Esophagus squamous epithelium (tissue), 4 donors: ENCODE measurements around the gene EBP.
"Not testable (repeated sequence)": the region's sequence is repeated elsewhere in the genome, so short reads cannot be mapped to it uniquely, and the experiment has no call there.

Experiments used
- POLR2A ChIP-seq, 4 donors: fragments of 450-650 bp; IDR thresholded peaks; one replicate each; pipeline ENCODE4 v1.6.1; 2017; ENCODE audit warnings: antibody characterized with exemption in 4 of 4, mild to moderate bottlenecking in 4 of 4, moderate library complexity in 3 of 4
- TF ChIP-seq, protein P1 (sequence below), 6 experiments: fragments of 450-650 bp in 4 of 6; fragments of 200-600 bp in 2 of 6; sonication (generic) in 2 of 6; IDR thresholded peaks; one replicate each; pipeline ENCODE4 v1.5.1; 2016 to 2019; ENCODE audit warnings: antibody characterized with exemption in 6 of 6, mild to moderate bottlenecking in 4 of 6, moderate library complexity in 4 of 6

DNA sequence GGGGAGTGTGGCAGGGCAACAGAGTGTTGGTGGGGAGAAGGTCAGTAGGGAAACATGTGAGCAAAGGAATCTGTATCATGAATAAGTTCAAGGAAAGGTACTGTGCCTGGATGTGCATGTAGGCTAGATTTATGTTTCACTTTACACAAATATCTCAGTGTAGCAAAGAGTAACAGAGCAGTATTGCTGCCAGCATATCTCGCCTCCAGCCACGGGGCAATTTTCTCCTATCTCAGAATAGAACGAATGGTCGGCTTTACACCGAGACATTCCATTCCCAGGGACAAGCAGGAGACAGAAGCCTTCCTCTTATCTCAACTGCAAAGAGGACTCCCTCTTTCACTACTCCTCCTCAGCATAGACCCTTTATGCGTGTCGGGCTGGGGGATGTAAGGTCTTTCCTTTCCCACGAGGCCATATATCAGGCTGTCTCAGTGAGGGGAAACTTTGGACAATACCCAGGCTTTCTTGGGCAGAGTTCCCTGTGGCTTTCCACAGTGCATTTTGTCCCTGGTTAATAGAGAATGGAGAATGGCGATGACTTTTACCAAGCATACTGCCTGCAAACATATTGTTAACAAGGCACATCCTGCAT lies 34.2 kb downstream of the EBP start:
- TF ChIP-seq, protein P1, sequence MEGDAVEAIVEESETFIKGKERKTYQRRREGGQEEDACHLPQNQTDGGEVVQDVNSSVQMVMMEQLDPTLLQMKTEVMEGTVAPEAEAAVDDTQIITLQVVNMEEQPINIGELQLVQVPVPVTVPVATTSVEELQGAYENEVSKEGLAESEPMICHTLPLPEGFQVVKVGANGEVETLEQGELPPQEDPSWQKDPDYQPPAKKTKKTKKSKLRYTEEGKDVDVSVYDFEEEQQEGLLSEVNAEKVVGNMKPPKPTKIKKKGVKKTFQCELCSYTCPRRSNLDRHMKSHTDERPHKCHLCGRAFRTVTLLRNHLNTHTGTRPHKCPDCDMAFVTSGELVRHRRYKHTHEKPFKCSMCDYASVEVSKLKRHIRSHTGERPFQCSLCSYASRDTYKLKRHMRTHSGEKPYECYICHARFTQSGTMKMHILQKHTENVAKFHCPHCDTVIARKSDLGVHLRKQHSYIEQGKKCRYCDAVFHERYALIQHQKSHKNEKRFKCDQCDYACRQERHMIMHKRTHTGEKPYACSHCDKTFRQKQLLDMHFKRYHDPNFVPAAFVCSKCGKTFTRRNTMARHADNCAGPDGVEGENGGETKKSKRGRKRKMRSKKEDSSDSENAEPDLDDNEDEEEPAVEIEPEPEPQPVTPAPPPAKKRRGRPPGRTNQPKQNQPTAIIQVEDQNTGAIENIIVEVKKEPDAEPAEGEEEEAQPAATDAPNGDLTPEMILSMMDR (IDR thresholded peaks at IDR 0.05) = not testable (repeated sequence)
- TF ChIP-seq POLR2A (IDR thresholded peaks at IDR 0.05) = not testable (repeated sequence)
